ENCODE results near the gene ACSBG1.
A peak's percentile ranks its signal among the peaks of the same experiment; 100 is the strongest.

The ACSBG1 gene

DNA sequence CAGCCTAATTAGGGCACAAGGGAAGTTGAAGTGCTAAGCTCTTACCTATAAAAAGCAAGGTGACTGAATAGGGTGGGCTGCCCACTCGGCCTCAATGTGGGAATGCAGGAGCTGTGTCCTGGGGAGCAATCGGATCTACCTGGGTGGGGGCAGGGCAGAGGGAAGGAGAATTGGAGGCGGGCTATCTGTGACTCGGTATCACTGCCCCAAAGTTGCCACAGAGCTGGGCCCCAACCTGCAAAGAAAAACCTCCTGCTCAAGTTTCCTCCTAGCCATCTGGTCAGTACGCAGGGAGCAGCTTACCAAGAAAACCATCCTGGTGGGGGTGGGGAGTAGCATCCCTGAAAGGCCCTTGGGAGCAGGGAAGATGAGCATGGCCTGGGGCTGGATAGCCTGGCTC, 113.8 kb downstream of the ACSBG1 start:
- Mint-ChIP-seq H3K9me3 (no peaks in the 10 kb centered on the region), H3K36me3 (ENCODE audit: low read depth) (no peaks in the 10 kb centered on the region), H3K4me3 (peak overlapping the region; percentile 50), H3K4me1 (peaks cover 34% of the 10 kb centered on the region), H3K27ac (peak overlapping the region; percentile 79), H3K27me3 (ENCODE audit: low read depth, poor library complexity) (peaks cover 3% of the 10 kb centered on the region)
- DNase-seq: no peak
- TF ChIP-seq, protein P1, sequence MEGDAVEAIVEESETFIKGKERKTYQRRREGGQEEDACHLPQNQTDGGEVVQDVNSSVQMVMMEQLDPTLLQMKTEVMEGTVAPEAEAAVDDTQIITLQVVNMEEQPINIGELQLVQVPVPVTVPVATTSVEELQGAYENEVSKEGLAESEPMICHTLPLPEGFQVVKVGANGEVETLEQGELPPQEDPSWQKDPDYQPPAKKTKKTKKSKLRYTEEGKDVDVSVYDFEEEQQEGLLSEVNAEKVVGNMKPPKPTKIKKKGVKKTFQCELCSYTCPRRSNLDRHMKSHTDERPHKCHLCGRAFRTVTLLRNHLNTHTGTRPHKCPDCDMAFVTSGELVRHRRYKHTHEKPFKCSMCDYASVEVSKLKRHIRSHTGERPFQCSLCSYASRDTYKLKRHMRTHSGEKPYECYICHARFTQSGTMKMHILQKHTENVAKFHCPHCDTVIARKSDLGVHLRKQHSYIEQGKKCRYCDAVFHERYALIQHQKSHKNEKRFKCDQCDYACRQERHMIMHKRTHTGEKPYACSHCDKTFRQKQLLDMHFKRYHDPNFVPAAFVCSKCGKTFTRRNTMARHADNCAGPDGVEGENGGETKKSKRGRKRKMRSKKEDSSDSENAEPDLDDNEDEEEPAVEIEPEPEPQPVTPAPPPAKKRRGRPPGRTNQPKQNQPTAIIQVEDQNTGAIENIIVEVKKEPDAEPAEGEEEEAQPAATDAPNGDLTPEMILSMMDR (IDR thresholded peaks at IDR 0.05): no peak
